K562 (cell line): ENCODE data around the gene SFMBT2. TPM values are rescaled to one million over a fixed set of nuclear protein-coding genes. Genes with fewer than 3 reads are reported as not detected.

Experiments
- MYC ChIP-seq, 2 experiments: fragments of 250-450 bp in 1 of 2; sonication (Bioruptor Pico) in 1 of 2; IDR thresholded peaks; 2 replicates each; pipeline versions ENCODE4 v1.5.1 to v1.6.1; 2012 to 2021; ENCODE audit warnings: low read depth in 2 of 2, borderline replicate concordance in 1 of 2, improper control_type of control experiment in 1 of 2, low read length in 1 of 2, mild to moderate bottlenecking in 1 of 2, moderate library complexity in 1 of 2
- NR2C2 ChIP-seq, 2 experiments: fragments of 200-800 bp in 1 of 2; sonication (Bioruptor generic) in 1 of 2; sonication (generic) in 1 of 2; formaldehyde crosslinking in 1 of 2; IDR thresholded peaks; 2 replicates each; pipeline versions ENCODE4 v1.6.1 to v1.8.0; 2016 to 2022; ENCODE audit warnings: mild to moderate bottlenecking in 1 of 2, missing compliant biosample characterization in 1 of 2, missing genetic modification characterization in 1 of 2, missing genetic modification reagents in 1 of 2
- POLR2B ChIP-seq: fragments of 450-650 bp; IDR thresholded peaks from 2 replicates; pipeline ENCODE4 v1.6.1; 2018; ENCODE audit warnings: low read depth; ENCODE audit not compliant: partially characterized antibody
- POLR2G ChIP-seq: fragments of 200-400 bp; formaldehyde crosslinking; IDR thresholded peaks from 2 replicates; pipeline ENCODE4 v1.6.1; 2017; ENCODE audit warnings: low read depth, mild to moderate bottlenecking, antibody characterized with exemption, low read length, moderate library complexity
- RBBP5 ChIP-seq: fragments of 200-600 bp; sonication (generic); IDR thresholded peaks from 2 replicates; pipeline ENCODE4 v1.6.1; 2012; ENCODE audit warnings: borderline replicate concordance, mild to moderate bottlenecking, low read length, control low read depth, inconsistent platforms; ENCODE audit not compliant: insufficient read depth, poor library complexity, severe bottlenecking
- SAFB ChIP-seq: fragments of 200-400 bp; formaldehyde crosslinking; IDR thresholded peaks from 2 replicates; pipeline ENCODE4 v1.6.1; 2017; ENCODE audit warnings: low read depth, low read length, borderline replicate concordance
- TGIF2 ChIP-seq: sonication (generic); formaldehyde crosslinking; IDR thresholded peaks from 2 replicates; pipeline ENCODE4 v1.8.1; 2022; ENCODE audit warnings: mild to moderate bottlenecking, missing genetic modification reagents, moderate library complexity
- ZNF197 ChIP-seq: fragments of 200-800 bp; sonication (Bioruptor generic); IDR thresholded peaks from 2 replicates; pipeline ENCODE4 v1.6.1; 2016; ENCODE audit warnings: low read depth, missing genetic modification characterization, missing compliant biosample characterization
- ZNF224 ChIP-seq: sonication (generic); formaldehyde crosslinking; IDR thresholded peaks from 2 replicates; pipeline ENCODE4 v1.8.0; 2022; ENCODE audit warnings: mild to moderate bottlenecking, missing genetic modification reagents
- polyA plus RNA-seq, 8 experiments: library from polyadenylated mRNA; depleted of rRNA in 4 of 8; stranded (reverse) in 5 of 8; unstranded in 3 of 8; fragments of >200 nt; fragmentation: Nextera tagmentation in 2 of 8; fragmentation: Illumina TruSeq in 1 of 8; extraction: Ambion mirVana in 2 of 8; extraction: Trizol in 1 of 8; gene quantifications; 2 replicates each; pipeline versions ENCODE4 v1.2.1 to v1.2.3, GENCODE V29; 2011 to 2014; ENCODE audit warnings: inconsistent platforms in 1 of 8, missing spikeins in 1 of 8
- total RNA-seq, 7 experiments: library from RNA; depleted of rRNA in 6 of 7; stranded (reverse); fragments of >200 nt in 6 of 7; fragmentation: Illumina TruSeq in 2 of 7; extraction: Trizol in 2 of 7; gene quantifications; 2 replicates each; pipeline versions ENCODE4 v1.2.1 to v1.2.3, GENCODE V29; 2011 to 2021; ENCODE audit warnings: low replicate concordance in 1 of 7
- TF ChIP-seq, protein P1 (sequence below): fragments of 250-450 bp; sonication (Bioruptor Pico); IDR thresholded peaks from 2 replicates; pipeline ENCODE4 v1.5.0; 2021; ENCODE audit warnings: mild to moderate bottlenecking, borderline replicate concordance
- TF ChIP-seq, protein P2 (sequence below): IDR thresholded peaks from 2 replicates; pipeline ENCODE4 v1.6.1; 2011; ENCODE audit warnings: borderline replicate concordance, low read depth, mild to moderate bottlenecking, moderate library complexity, low read length; ENCODE audit not compliant: insufficient read depth, poor library complexity, severe bottlenecking
- TF ChIP-seq, protein P3 (sequence below): sonication (generic); formaldehyde crosslinking; IDR thresholded peaks from 2 replicates; pipeline ENCODE4 v1.8.0; 2022; ENCODE audit warnings: missing genetic modification reagents, mild to moderate bottlenecking, moderate library complexity, borderline replicate concordance
- TF ChIP-seq, protein P4 (sequence below): sonication (generic); formaldehyde crosslinking; IDR thresholded peaks from 2 replicates; pipeline ENCODE4 v1.8.1; 2023; ENCODE audit warnings: mild to moderate bottlenecking, missing genetic modification reagents
- TF ChIP-seq, protein P5 (sequence below), 2 experiments: fragments of 450-650 bp; conservative IDR thresholded peaks; 2 replicates each; pipeline ENCODE4 v1.6.1; 2017; ENCODE audit warnings: mild to moderate bottlenecking in 2 of 2, moderate library complexity in 2 of 2

SFMBT2 gene
- total and polyA plus RNA-seq, 9 of the 15 experiments (the other 6 are each of a cell fraction or from before 2014, with no cell fraction given) = 1.2 to 13.6 (median 7.6) TPM

DNA sequence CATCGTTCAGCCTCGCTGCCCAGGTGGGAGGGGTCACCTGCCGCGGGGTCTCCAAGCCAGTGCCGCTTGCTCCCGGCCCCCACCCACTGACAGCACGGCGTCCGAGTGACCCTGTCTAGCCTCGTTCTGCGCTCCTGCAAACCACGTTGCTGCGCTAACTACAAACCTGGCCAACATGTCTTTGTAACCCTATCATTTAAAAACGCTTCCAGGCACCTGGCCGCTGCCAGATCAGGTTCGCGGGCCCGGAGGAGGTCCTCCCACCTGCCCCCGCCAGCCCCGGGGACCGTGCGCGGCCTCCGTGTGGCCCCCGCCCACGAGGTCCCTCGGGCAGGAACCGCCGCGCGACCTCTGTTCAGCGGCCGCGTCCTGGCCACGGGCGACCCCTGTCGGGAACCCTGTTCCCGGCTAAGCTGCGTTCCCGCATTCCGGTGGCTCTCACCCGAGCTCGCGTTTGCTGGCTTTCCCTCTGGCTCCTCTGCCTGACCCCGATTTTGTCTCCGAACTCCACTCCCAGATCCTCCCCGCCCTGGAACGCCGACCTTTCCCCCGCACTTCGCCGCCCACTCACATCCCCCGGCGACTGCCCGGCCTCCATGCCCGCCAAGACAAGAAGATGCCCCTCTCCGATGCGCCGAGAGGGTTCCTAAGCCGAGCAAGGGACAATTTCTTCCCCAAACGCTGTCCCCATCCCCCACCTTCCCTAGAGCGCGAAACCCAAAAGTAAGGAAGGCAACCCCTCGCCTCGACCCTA is 2.4 kb downstream of the SFMBT2 start (continued):
- TF ChIP-seq, protein P1, sequence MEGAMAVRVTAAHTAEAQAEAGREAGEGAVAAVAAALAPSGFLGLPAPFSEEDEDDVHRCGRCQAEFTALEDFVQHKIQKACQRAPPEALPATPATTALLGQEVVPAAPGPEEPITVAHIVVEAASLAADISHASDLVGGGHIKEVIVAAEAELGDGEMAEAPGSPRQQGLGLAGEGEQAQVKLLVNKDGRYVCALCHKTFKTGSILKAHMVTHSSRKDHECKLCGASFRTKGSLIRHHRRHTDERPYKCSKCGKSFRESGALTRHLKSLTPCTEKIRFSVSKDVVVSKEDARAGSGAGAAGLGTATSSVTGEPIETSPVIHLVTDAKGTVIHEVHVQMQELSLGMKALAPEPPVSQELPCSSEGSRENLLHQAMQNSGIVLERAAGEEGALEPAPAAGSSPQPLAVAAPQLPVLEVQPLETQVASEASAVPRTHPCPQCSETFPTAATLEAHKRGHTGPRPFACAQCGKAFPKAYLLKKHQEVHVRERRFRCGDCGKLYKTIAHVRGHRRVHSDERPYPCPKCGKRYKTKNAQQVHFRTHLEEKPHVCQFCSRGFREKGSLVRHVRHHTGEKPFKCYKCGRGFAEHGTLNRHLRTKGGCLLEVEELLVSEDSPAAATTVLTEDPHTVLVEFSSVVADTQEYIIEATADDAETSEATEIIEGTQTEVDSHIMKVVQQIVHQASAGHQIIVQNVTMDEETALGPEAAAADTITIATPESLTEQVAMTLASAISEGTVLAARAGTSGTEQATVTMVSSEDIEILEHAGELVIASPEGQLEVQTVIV (CRISPR knock-in tag) = no peak
- TF ChIP-seq, protein P2, sequence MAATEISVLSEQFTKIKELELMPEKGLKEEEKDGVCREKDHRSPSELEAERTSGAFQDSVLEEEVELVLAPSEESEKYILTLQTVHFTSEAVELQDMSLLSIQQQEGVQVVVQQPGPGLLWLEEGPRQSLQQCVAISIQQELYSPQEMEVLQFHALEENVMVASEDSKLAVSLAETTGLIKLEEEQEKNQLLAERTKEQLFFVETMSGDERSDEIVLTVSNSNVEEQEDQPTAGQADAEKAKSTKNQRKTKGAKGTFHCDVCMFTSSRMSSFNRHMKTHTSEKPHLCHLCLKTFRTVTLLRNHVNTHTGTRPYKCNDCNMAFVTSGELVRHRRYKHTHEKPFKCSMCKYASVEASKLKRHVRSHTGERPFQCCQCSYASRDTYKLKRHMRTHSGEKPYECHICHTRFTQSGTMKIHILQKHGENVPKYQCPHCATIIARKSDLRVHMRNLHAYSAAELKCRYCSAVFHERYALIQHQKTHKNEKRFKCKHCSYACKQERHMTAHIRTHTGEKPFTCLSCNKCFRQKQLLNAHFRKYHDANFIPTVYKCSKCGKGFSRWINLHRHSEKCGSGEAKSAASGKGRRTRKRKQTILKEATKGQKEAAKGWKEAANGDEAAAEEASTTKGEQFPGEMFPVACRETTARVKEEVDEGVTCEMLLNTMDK = peak; percentile 76
- TF ChIP-seq RBBP5 (peak; percentile 32), POLR2G (peak; percentile 65), ZNF224 (CRISPR knock-in tag) (no peak), SAFB (peak; percentile 59; the same call in 1 of the 2 replicates), TGIF2 (CRISPR knock-in tag) (0 out of 2 replicates have a peak, but pooled peaks have one; percentile 31), MYC (IDR thresholded peaks at IDR 0.05; ENCODE audit: low read depth, low read length) (peak; percentile 74), MYC (CRISPR knock-in tag; IDR thresholded peaks at IDR 0.05; ENCODE audit: borderline replicate concordance, low read depth) (no peak), POLR2B (no peak), NR2C2 (CRISPR knock-in tag; IDR thresholded peaks at IDR 0.05) (no peak), NR2C2 (tag; IDR thresholded peaks at IDR 0.05) (0 out of 2 replicates have a peak, but pooled peaks have one; percentile 41), ZNF197 (CRISPR knock-in tag) (no peak)
- TF ChIP-seq, protein P3, sequence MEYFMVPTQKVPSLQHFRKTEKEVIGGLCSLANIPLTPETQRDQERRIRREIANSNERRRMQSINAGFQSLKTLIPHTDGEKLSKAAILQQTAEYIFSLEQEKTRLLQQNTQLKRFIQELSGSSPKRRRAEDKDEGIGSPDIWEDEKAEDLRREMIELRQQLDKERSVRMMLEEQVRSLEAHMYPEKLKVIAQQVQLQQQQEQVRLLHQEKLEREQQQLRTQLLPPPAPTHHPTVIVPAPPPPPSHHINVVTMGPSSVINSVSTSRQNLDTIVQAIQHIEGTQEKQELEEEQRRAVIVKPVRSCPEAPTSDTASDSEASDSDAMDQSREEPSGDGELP (CRISPR knock-in tag) = peak; percentile 46; the same call in 1 of the 2 replicates
- TF ChIP-seq, protein P4, sequence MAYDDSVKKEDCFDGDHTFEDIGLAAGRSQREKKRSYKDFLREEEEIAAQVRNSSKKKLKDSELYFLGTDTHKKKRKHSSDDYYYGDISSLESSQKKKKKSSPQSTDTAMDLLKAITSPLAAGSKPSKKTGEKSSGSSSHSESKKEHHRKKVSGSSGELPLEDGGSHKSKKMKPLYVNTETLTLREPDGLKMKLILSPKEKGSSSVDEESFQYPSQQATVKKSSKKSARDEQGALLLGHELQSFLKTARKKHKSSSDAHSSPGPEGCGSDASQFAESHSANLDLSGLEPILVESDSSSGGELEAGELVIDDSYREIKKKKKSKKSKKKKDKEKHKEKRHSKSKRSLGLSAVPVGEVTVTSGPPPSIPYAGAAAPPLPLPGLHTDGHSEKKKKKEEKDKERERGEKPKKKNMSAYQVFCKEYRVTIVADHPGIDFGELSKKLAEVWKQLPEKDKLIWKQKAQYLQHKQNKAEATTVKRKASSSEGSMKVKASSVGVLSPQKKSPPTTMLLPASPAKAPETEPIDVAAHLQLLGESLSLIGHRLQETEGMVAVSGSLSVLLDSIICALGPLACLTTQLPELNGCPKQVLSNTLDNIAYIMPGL (CRISPR knock-in tag) = no peak
- TF ChIP-seq, protein P5, sequence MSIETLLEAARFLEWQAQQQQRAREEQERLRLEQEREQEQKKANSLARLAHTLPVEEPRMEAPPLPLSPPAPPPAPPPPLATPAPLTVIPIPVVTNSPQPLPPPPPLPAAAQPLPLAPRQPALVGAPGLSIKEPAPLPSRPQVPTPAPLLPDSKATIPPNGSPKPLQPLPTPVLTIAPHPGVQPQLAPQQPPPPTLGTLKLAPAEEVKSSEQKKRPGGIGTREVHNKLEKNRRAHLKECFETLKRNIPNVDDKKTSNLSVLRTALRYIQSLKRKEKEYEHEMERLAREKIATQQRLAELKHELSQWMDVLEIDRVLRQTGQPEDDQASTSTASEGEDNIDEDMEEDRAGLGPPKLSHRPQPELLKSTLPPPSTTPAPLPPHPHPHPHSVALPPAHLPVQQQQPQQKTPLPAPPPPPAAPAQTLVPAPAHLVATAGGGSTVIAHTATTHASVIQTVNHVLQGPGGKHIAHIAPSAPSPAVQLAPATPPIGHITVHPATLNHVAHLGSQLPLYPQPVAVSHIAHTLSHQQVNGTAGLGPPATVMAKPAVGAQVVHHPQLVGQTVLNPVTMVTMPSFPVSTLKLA (conservative IDR thresholded peaks at IDR 0.05) = peak; percentile 4 to 36; a peak in 2 of 4 replicates
